Kidney (tissue), 14 donors: ENCODE measurements around the gene MAFG. TPM values are rescaled to one million over a fixed set of nuclear protein-coding genes. Genes with fewer than 3 reads are reported as not detected.
A peak's percentile ranks its signal among the peaks of the same experiment; 100 is the strongest.

ENCODE experiments used
- DNase-seq, 5 donors: peaks; one replicate each; pipeline ENCODE4 v3.0.0-alpha.2; 2013 to 2020
- FAIRE-seq: peaks from 2 replicates; lab custom pipeline; 2012; peaks lifted over from hg19 to GRCh38; lab: Jason Lieb, UNC
- H3K27ac ChIP-seq, 2 donors: one replicate each; pipeline ENCODE4 v1.7.0; 2013; ENCODE audit warnings: low read depth in 2 of 2, low read length in 2 of 2, inconsistent platforms in 1 of 2
- H3K27me3 ChIP-seq: one replicate; pipeline ENCODE4 v1.7.1; 2013; ENCODE audit warnings: low read length, inconsistent platforms; ENCODE audit not compliant: control insufficient read depth, insufficient read depth
- H3K36me3 ChIP-seq, 3 donors: one replicate each; pipeline versions ENCODE4 v1.7.0 to v1.7.1; 2013; ENCODE audit warnings: low read length in 3 of 3, control low read depth in 1 of 3, inconsistent platforms in 1 of 3; ENCODE audit not compliant: insufficient read depth in 3 of 3, control insufficient read depth in 2 of 3
- H3K4me1 ChIP-seq, 3 donors: one replicate each; pipeline versions ENCODE4 v1.7.0 to v1.7.1; 2013; ENCODE audit warnings: low read length in 3 of 3, inconsistent platforms in 1 of 3, low read depth in 1 of 3; ENCODE audit not compliant: control insufficient read depth in 2 of 3, insufficient read depth in 2 of 3
- H3K4me3 ChIP-seq, 3 donors: one replicate each; pipeline versions ENCODE4 v1.7.0 to v1.8.1; 2013; ENCODE audit warnings: low read length in 3 of 3, control low read depth in 1 of 3, inconsistent platforms in 1 of 3
- H3K9ac ChIP-seq, 3 donors: one replicate each; pipeline versions ENCODE4 v1.7.0 to v1.7.1; 2013; ENCODE audit warnings: low read length in 3 of 3, control low read depth in 1 of 3, inconsistent platforms in 1 of 3
- H3K9me3 ChIP-seq, 3 donors: one replicate each; pipeline versions ENCODE4 v1.7.0 to v1.7.1; 2013; ENCODE audit warnings: low read length in 3 of 3, control low read depth in 1 of 3, inconsistent platforms in 1 of 3; ENCODE audit not compliant: control insufficient read depth in 2 of 3, insufficient read depth in 1 of 3
- CTCF ChIP-seq: IDR thresholded peaks from 3 replicates; pipeline ENCODE4 v1.5.1; 2012; ENCODE audit warnings: mild to moderate bottlenecking, moderate library complexity, borderline replicate concordance; ENCODE audit not compliant: insufficient read depth; ENCODE audit errors: extremely low read depth
- intact Hi-C: fragments of 100-400 bp; cut with DNase I; formaldehyde crosslinking; loops from one replicate; pipeline ENCODE4 v1.11.1; 2022
- polyA plus RNA-seq: library from polyadenylated mRNA; stranded (reverse); fragments of 350-450 nt; fragmentation: Illumina TruSeq; extraction: RNeasy Lipid Tissue Mini Kit (QIAGEN cat#74804); gene quantifications from one replicate; pipeline ENCODE4 v1.2.3, GENCODE V29; 2014; ENCODE audit warnings: low read depth, low replicate concordance; ENCODE audit not compliant: insufficient read depth
- total RNA-seq: library from RNA; stranded (reverse); fragmentation: NEBNext Ultra II Directional; extraction: Animal tissue kit (Norgen Biotek cat#: 25700); gene quantifications from one replicate; pipeline ENCODE4 v1.2.1, GENCODE V29; 2021
- donor health status: control.
- donor health status: control.
- donor health status: control.
- donor health status: control.
- donor health status: control.
- donor health status: DM: yes; HTN: yes; CAD: no.
- donor health status: Normal renal cell carcinoma (clear cell type).

MAFG gene
- total and polyA plus RNA-seq, 2 donors from 2014 or later = 8.3 to 18.2 TPM

GRCh38 chr17:81888105-81888987 lies 39.2 kb downstream of the MAFG start:
- intact Hi-C loops = no loop called here
- Histone ChIP-seq H3K9ac (no peak overlapping the region), H3K36me3 (peaks cover 0 to 27% (median 24%) of the 10 kb centered on the region in 3 donors), H3K27me3 (no peaks in the 10 kb centered on the region), H3K9me3 (no peaks in the 10 kb centered on the region), H3K4me1 (peaks cover 0 to 9% (median 5%) of the 10 kb centered on the region in 3 donors), H3K27ac (no peak overlapping the region), H3K4me3 (no peak overlapping the region)
- DNase-seq = no peak
- FAIRE-seq = no peak
- no peak for TF ChIP-seq CTCF

GRCh38 chr17:81885869-81886548 lies 41.5 kb downstream of the MAFG start:
- Histone ChIP-seq H3K36me3 (peaks cover 0 to 27% (median 24%) of the 10 kb centered on the region in 3 donors), H3K9ac (no peak overlapping the region)
- intact Hi-C loops = no loop called here

GRCh38 chr17:81885454-81885853 lies 42.1 kb downstream of the MAFG start:
- Histone ChIP-seq H3K4me1 (peaks cover 0 to 8% (median 3%) of the 10 kb centered on the region in 3 donors), H3K4me3 (no peak overlapping the region), H3K9me3 (no peaks in the 10 kb centered on the region), H3K36me3 (peaks cover 0 to 27% (median 24%) of the 10 kb centered on the region in 3 donors), H3K9ac (no peak overlapping the region), H3K27ac (peak overlapping the region in 1 of 2 donors; percentile 63), H3K27me3 (no peaks in the 10 kb centered on the region)
- FAIRE-seq (no peak), DNase-seq (no peak)
- no peak for TF ChIP-seq CTCF
- intact Hi-C loops = no loop called here

More at GRCh38 chr17:81885869-81886548, 41.5 kb downstream of the MAFG start:
- no peaks in the 10 kb centered on the region for H3K27me3 ChIP-seq
- peak in 1 of 5 donors; percentile 86 for DNase-seq
- FAIRE-seq = no peak
- H3K9me3 ChIP-seq = no peaks in the 10 kb centered on the region
- H3K27ac ChIP-seq = peak overlapping the region in 1 of 2 donors; percentile 63
- H3K4me1 ChIP-seq = peaks cover 0 to 9% (median 5%) of the 10 kb centered on the region in 3 donors
- no peak overlapping the region for H3K4me3 ChIP-seq
- TF ChIP-seq CTCF = no peak
